Cardiac atrium fibroblast (primary cell): ENCODE measurements around the gene PLCB3. TPM values are rescaled to one million over a fixed set of nuclear protein-coding genes. Genes with fewer than 3 reads are reported as not detected.

Source experiments
- total RNA-seq: library from RNA; depleted of rRNA; stranded (reverse); fragments of >200 nt; gene quantifications from 2 replicates; pipeline ENCODE4 v1.2.3, GENCODE V29; 2015

Gene PLCB3
- total RNA-seq, 1 donor from 2014 or later = 38.3 TPM

GRCh38 chr11:64317961-64318765 is 66.8 kb downstream of the PLCB3 start, which contains the start of gene PRDX5:
TSS of gene PRDX5 (plus strand) at chr11:64318121. CDS start at chr11:64318216, 95 bp downstream.

Other genes with a start within 250 kb of the PLCB3 start
- gene FLRT1, start 215.6 kb upstream of the PLCB3 start, total RNA-seq = under 0.01 and 1.1 TPM in 2 replicates
- gene MACROD1, start 85.4 kb upstream of the PLCB3 start, total RNA-seq = 13.1 and 16.1 TPM in 2 replicates
- gene STIP1, start 65.4 kb upstream of the PLCB3 start, total RNA-seq = 116 and 128 TPM in 2 replicates
- 9.2 and 13.1 TPM in 2 replicates for gene FERMT3, start 44.8 kb upstream of the PLCB3 start, total RNA-seq
- gene TRPT1, start 25.3 kb upstream of the PLCB3 start, total RNA-seq = 87.0 and 88.8 TPM in 2 replicates
- gene NUDT22, start 25.3 kb upstream of the PLCB3 start, total RNA-seq = 54.9 and 70.6 TPM in 2 replicates
- gene DNAJC4, start 21.0 kb upstream of the PLCB3 start, total RNA-seq = 8.3 and 30.5 TPM in 2 replicates
- 31.3 and 47.3 TPM in 2 replicates for gene VEGFB, start 16.9 kb upstream of the PLCB3 start, total RNA-seq
- 71.8 and 82.0 TPM in 2 replicates for gene FKBP2, start 10.4 kb upstream of the PLCB3 start, total RNA-seq
- 200 and 229 TPM in 2 replicates for gene PPP1R14B, start 4.6 kb upstream of the PLCB3 start, total RNA-seq
- 81.2 and 101 TPM in 2 replicates for gene BAD, start 33.1 kb downstream of the PLCB3 start, total RNA-seq
- 31.2 and 50.1 TPM in 2 replicates for gene GPR137, start 34.3 kb downstream of the PLCB3 start, total RNA-seq
- not detected in 2 replicates for gene KCNK4, start 39.8 kb downstream of the PLCB3 start, total RNA-seq
- not detected in 2 replicates for gene CATSPERZ, start 48.8 kb downstream of the PLCB3 start, total RNA-seq
- gene ESRRA, start 54.0 kb downstream of the PLCB3 start, total RNA-seq = 39.2 and 43.6 TPM in 2 replicates
- 186 and 201 TPM in 2 replicates for gene TRMT112, start 66.0 kb downstream of the PLCB3 start, total RNA-seq
- 351 and 374 TPM in 2 replicates for gene PRDX5, start 66.6 kb downstream of the PLCB3 start, total RNA-seq
- gene CCDC88B, start 88.7 kb downstream of the PLCB3 start, total RNA-seq = 2.4 TPM in 1 of 2 replicates, not detected in the other
- gene RPS6KA4, start 107.6 kb downstream of the PLCB3 start, total RNA-seq = 42.6 and 61.0 TPM in 2 replicates